Stimulated activated CD4-positive, alpha-beta T cell treated with anti-CD3 and anti-CD28 coated beads, Interleukin-2, amount 100 ng/mL, for 4 hours (primary cell): ENCODE measurements around the gene FBXO17.
"Not testable (repeated sequence)": the region's sequence is repeated elsewhere in the genome, so short reads cannot be mapped to it uniquely, and the experiment has no call there.

ENCODE experiments used
- DNase-seq: peaks from one replicate; pipeline ENCODE4 v3.0.0-alpha.2; 2020; ENCODE audit warnings: low read depth

FBXO17 gene

GRCh38 chr19:38944981-38945506 is 30.5 kb downstream of the FBXO17 start:
- DNase-seq: no peak

- no peak for DNase-seq
These were observed 32.9 kb downstream of the FBXO17 start for GRCh38 chr19:38942471-38943181.

- DNase-seq: no peak
These were observed 33.6 kb downstream of the FBXO17 start for GRCh38 chr19:38941979-38942378.

- DNase-seq: not testable (repeated sequence)
These were observed 34.1 kb downstream of the FBXO17 start for GRCh38 chr19:38941466-38941865.

GRCh38 chr19:38939957-38940356 is 35.6 kb downstream of the FBXO17 start:
- DNase-seq: no peak

GRCh38 chr19:38933544-38933943 is 42.0 kb downstream of the FBXO17 start:
- no peak for DNase-seq

GRCh38 chr19:38932425-38933179 is 42.9 kb downstream of the FBXO17 start:
- DNase-seq: peak; percentile 24

GRCh38 chr19:38931521-38931793 is 44.1 kb downstream of the FBXO17 start:
- DNase-seq: no peak

GRCh38 chr19:38930776-38931520 is 44.6 kb downstream of the FBXO17 start, which contains the start of gene MRPS12:
Gene MRPS12, plus strand, starts transcription at chr19:38930944. Its CDS starts 351 bp downstream, at chr19:38931295.
- DNase-seq: peak; percentile 98

- peak; percentile 86 for DNase-seq
These were observed 45.4 kb downstream of the FBXO17 start, which contains the start of gene SARS2 for GRCh38 chr19:38929929-38930775. Gene SARS2, minus strand, starts transcription at chr19:38930763. Its CDS starts 27 bp downstream, at chr19:38930736.

GRCh38 chr19:38928391-38929001 is 47.0 kb downstream of the FBXO17 start:
- no peak for DNase-seq

GRCh38 chr19:38924388-38924787 is 51.2 kb downstream of the FBXO17 start:
- no peak for DNase-seq

GRCh38 chr19:38922482-38922881 is 53.1 kb downstream of the FBXO17 start:
- DNase-seq: no peak

GRCh38 chr19:38921420-38922274 is 53.9 kb downstream of the FBXO17 start:
- DNase-seq: no peak

- no peak for DNase-seq
These were observed 54.7 kb downstream of the FBXO17 start for GRCh38 chr19:38920602-38921419.

- DNase-seq: no peak
These were observed 55.5 kb downstream of the FBXO17 start for GRCh38 chr19:38919837-38920601.

- no peak for DNase-seq
These were observed 57.0 kb downstream of the FBXO17 start for GRCh38 chr19:38918526-38918925.

- DNase-seq: no peak
These were observed 57.5 kb downstream of the FBXO17 start for GRCh38 chr19:38917921-38918491.
